Osteoblast (primary cell): ENCODE measurements around the gene KRT80. TPM values are rescaled to one million over a fixed set of nuclear protein-coding genes. Genes with fewer than 3 reads are reported as not detected.

ENCODE experiments used
- DNase-seq: peaks from one replicate; pipeline ENCODE4 v3.0.0; 2011; ENCODE audit warnings: low spot score, mixed read lengths; ENCODE audit not compliant: insufficient read length; ENCODE audit errors: missing footprints
- H2AFZ ChIP-seq: 2 replicates; pipeline ENCODE4 v1.6.0; 2011; ENCODE audit warnings: mild to moderate bottlenecking, low read length
- H3K27ac ChIP-seq: 2 replicates; pipeline ENCODE4 v1.5.1; 2011; ENCODE audit warnings: mild to moderate bottlenecking, low read depth, low read length, moderate library complexity
- H3K27me3 ChIP-seq: 2 replicates; pipeline ENCODE4 v1.6.0; 2012; ENCODE audit warnings: mild to moderate bottlenecking, control low read depth, inconsistent platforms, low read length, moderate library complexity; ENCODE audit not compliant: insufficient read depth
- H3K36me3 ChIP-seq: 2 replicates; pipeline ENCODE4 v1.5.1; 2011; ENCODE audit warnings: mild to moderate bottlenecking, low read length, control low read depth, moderate library complexity; ENCODE audit not compliant: insufficient read depth
- H3K4me1 ChIP-seq: 2 replicates; pipeline ENCODE4 v1.5.1; 2011; ENCODE audit warnings: mild to moderate bottlenecking, low read length, control low read depth, moderate library complexity; ENCODE audit not compliant: insufficient read depth
- H3K4me2 ChIP-seq: 2 replicates; pipeline ENCODE4 v1.6.0; 2011; ENCODE audit warnings: mild to moderate bottlenecking, low read length; ENCODE audit not compliant: insufficient read depth
- H3K4me3 ChIP-seq: fragments of 200-600 bp; sonication (generic); 3 replicates; pipeline ENCODE4 v1.5.1; 2012; ENCODE audit warnings: mild to moderate bottlenecking, low read length, inconsistent platforms; ENCODE audit not compliant: insufficient read depth
- H3K79me2 ChIP-seq: 2 replicates; pipeline ENCODE4 v1.6.0; 2012; ENCODE audit warnings: mild to moderate bottlenecking, low read length, control low read depth, inconsistent platforms; ENCODE audit not compliant: insufficient read depth
- H3K9me3 ChIP-seq: 2 replicates; pipeline ENCODE4 v1.5.1; 2011; ENCODE audit warnings: low read depth, low read length, control low read depth
- H4K20me1 ChIP-seq: 2 replicates; pipeline ENCODE4 v1.6.0; 2012; ENCODE audit warnings: mild to moderate bottlenecking, low read length, control low read depth; ENCODE audit not compliant: insufficient read depth
- CTCF ChIP-seq: IDR thresholded peaks from 2 replicates; pipeline ENCODE4 v1.5.1; 2011; ENCODE audit warnings: mild to moderate bottlenecking, low read depth, low read length, moderate library complexity; ENCODE audit errors: extremely low read depth
- total RNA-seq: library from RNA; depleted of rRNA; stranded (reverse); fragments of >200 nt; gene quantifications from 2 replicates; pipeline ENCODE4 v1.2.3, GENCODE V29; 2012

KRT80 gene
- total RNA-seq, 1 donor, result 0.72 TPM

- H3K27ac ChIP-seq, result peak overlapping the region; percentile 23
- no peaks in the 10 kb centered on the region for H3K79me2 ChIP-seq
- no peaks in the 10 kb centered on the region for H3K36me3 ChIP-seq
- no peaks in the 10 kb centered on the region for H4K20me1 ChIP-seq
- H3K4me3 ChIP-seq, result no peak overlapping the region
- H2AFZ ChIP-seq, result peak overlapping the region; percentile 47
- no peaks in the 10 kb centered on the region for H3K27me3 ChIP-seq
- DNase-seq, result peak; percentile 78
- H3K4me2 ChIP-seq, result no peak overlapping the region
- no peak for TF ChIP-seq CTCF
- H3K4me1 ChIP-seq, result peaks cover 56% of the 10 kb centered on the region
- no peaks in the 10 kb centered on the region for H3K9me3 ChIP-seq
Observed at GRCh38 chr12:52198454-52199215, 6.8 kb upstream of the KRT80 start.

- H2AFZ ChIP-seq, result peak overlapping the region; percentile 47
- H3K27ac ChIP-seq, result no peak overlapping the region
- H3K36me3 ChIP-seq, result no peaks in the 10 kb centered on the region
- H3K4me3 ChIP-seq, result no peak overlapping the region
- H3K4me1 ChIP-seq, result peaks cover 51% of the 10 kb centered on the region
- no peaks in the 10 kb centered on the region for H3K9me3 ChIP-seq
- H3K4me2 ChIP-seq, result no peak overlapping the region
- H4K20me1 ChIP-seq, result no peaks in the 10 kb centered on the region
- H3K27me3 ChIP-seq, result no peaks in the 10 kb centered on the region
- no peak for TF ChIP-seq CTCF
- no peaks in the 10 kb centered on the region for H3K79me2 ChIP-seq
- peak; percentile 78 for DNase-seq
Observed at GRCh38 chr12:52197371-52198231, 5.8 kb upstream of the KRT80 start.

- H3K4me1 ChIP-seq, result peaks cover 60% of the 10 kb centered on the region
- no peak overlapping the region for H3K4me3 ChIP-seq
- H2AFZ ChIP-seq, result peak overlapping the region; percentile 69
- no peaks in the 10 kb centered on the region for H4K20me1 ChIP-seq
- H3K9me3 ChIP-seq, result no peaks in the 10 kb centered on the region
- DNase-seq, result peak; percentile 87
- H3K27me3 ChIP-seq, result no peaks in the 10 kb centered on the region
- no peak overlapping the region for H3K4me2 ChIP-seq
- H3K27ac ChIP-seq, result peak overlapping the region; percentile 73
- no peak for TF ChIP-seq CTCF
- no peaks in the 10 kb centered on the region for H3K36me3 ChIP-seq
- H3K79me2 ChIP-seq, result no peaks in the 10 kb centered on the region
Observed at GRCh38 chr12:52195065-52195730, 3.4 kb upstream of the KRT80 start.
